T-helper 1 cell treated with Interleukin-12 subunit alpha and Interleukin-12 subunit beta and Interleukin-4 antibody, amounts not matched to agents 30 μg/mL and 1 μg/mL, for 36 hours (primary cell): ENCODE data around the gene TEAD2.

Experiments used
- H3K27ac Mint-ChIP-seq: one replicate; pipeline ENCODE4 v1.8.0; 2021; ENCODE audit warnings: mild to moderate bottlenecking, mixed read lengths
- H3K27me3 Mint-ChIP-seq: one replicate; pipeline ENCODE4 v1.8.0; 2021; ENCODE audit warnings: low read depth, mixed read lengths
- H3K36me3 Mint-ChIP-seq: one replicate; pipeline ENCODE4 v1.8.0; 2021; ENCODE audit warnings: low read depth, mixed read lengths
- H3K4me1 Mint-ChIP-seq: one replicate; pipeline ENCODE4 v1.8.0; 2021; ENCODE audit warnings: low read depth, mixed read lengths
- H3K4me3 Mint-ChIP-seq: one replicate; pipeline ENCODE4 v1.8.0; 2021; ENCODE audit warnings: mild to moderate bottlenecking, moderate library complexity, mixed read lengths
- H3K9me3 Mint-ChIP-seq: one replicate; pipeline ENCODE4 v1.8.0; 2021; ENCODE audit warnings: mixed read lengths

TEAD2 gene

DNA sequence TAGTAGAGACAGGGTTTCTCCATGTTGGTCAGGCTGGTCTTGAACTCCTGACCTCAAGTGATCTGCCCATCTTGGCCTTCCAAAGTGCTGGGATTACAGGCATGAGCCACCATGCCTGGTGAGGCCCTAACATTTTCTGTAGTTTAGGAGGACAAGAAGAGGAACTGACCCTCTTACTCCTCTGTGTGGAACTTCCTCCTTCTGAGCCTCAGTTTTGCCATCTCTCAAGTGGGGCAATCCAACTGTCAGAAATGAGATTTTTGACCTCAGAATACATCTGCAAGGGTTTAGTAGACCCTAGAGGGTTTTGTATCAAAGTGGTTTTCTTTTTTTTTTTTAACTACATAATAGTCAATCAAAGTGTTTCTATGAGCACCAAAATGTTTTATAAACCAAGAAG is 3.9 kb upstream of the TEAD2 start:
- H3K36me3 Mint-ChIP-seq = peaks cover 2% of the 10 kb centered on the region
- no peak overlapping the region for H3K27ac Mint-ChIP-seq
- peaks cover 5% of the 10 kb centered on the region for H3K4me1 Mint-ChIP-seq
- H3K9me3 Mint-ChIP-seq = peaks cover 3% of the 10 kb centered on the region
- H3K27me3 Mint-ChIP-seq = peaks cover 9% of the 10 kb centered on the region
- H3K4me3 Mint-ChIP-seq = no peak overlapping the region

DNA sequence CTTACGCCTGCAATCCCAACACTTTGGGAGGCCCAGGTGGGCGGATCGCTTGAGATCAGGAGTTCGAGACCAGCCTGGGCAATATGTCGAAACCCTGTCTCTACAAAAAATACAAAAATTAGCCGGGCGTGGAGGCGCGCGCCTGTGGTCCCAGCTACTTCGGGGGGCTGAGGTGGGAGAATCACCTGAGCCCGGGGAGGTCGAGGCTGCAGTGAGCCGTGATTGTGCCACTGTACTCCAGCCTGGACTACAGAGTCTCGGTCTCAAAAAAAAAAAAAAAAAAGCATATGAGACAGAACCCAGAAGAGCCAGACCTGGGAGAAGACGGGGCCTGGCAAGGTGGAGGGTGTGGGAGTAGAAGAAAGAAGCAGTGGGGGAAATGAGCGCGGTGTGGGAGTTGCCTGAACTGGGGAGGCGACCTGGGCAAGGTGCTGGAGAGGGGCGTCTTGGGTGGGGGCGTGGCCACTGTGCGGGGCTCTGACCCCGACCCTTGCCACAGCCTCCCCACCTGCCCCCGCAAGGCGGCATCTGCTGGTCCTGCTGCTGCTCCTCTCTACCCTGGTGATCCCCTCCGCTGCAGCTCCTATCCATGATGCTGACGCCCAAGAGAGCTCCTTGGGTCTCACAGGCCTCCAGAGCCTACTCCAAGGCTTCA is 2.0 kb upstream of the TEAD2 start:
- Mint-ChIP-seq H3K36me3 (no peaks in the 10 kb centered on the region), H3K4me1 (peaks cover 8% of the 10 kb centered on the region), H3K9me3 (no peaks in the 10 kb centered on the region), H3K27me3 (peaks cover 11% of the 10 kb centered on the region), H3K4me3 (no peak overlapping the region), H3K27ac (no peak overlapping the region)

- no peaks in the 10 kb centered on the region for H3K9me3 Mint-ChIP-seq
- no peak within 1 kb of the TSS for H3K4me3 Mint-ChIP-seq
- no peak within 1 kb of the TSS for H3K27ac Mint-ChIP-seq
Measured at GRCh38 chr19:49363268-49364082, 1.3 kb upstream of the TEAD2 start, which contains the start of gene DKKL1. DKKL1 (plus strand) TSS chr19:49363877; CDS start chr19:49363999, 122 bp downstream.

GRCh38 chr19:49362929-49363267 is 682 bp upstream of the TEAD2 start:
- no peaks in the 10 kb centered on the region for H3K9me3 Mint-ChIP-seq
- H3K27me3 Mint-ChIP-seq = peaks cover 15% of the 10 kb centered on the region
- no peak overlapping the region for H3K4me3 Mint-ChIP-seq
- H3K36me3 Mint-ChIP-seq = no peaks in the 10 kb centered on the region
- H3K27ac Mint-ChIP-seq = no peak overlapping the region
- H3K4me1 Mint-ChIP-seq = peaks cover 8% of the 10 kb centered on the region

More at GRCh38 chr19:49363268-49364082, 1.3 kb upstream of the TEAD2 start, which contains the start of gene DKKL1:
- Mint-ChIP-seq H3K4me1 (peaks cover 8% of the 10 kb centered on the region), H3K27me3 (peaks cover 15% of the 10 kb centered on the region), H3K36me3 (no peaks in the 10 kb centered on the region)

- Mint-ChIP-seq H3K27ac (no peak overlapping the region), H3K4me1 (peaks cover 8% of the 10 kb centered on the region), H3K4me3 (no peak overlapping the region), H3K27me3 (peaks cover 20% of the 10 kb centered on the region), H3K9me3 (no peaks in the 10 kb centered on the region), H3K36me3 (no peaks in the 10 kb centered on the region)
Measured at GRCh38 chr19:49361438-49362047, 673 bp downstream of the TEAD2 start.

GRCh38 chr19:49359851-49360820 is 2.1 kb downstream of the TEAD2 start:
- Mint-ChIP-seq H3K9me3 (no peaks in the 10 kb centered on the region), H3K4me3 (peak overlapping the region; percentile 13), H3K4me1 (peaks cover 13% of the 10 kb centered on the region), H3K27me3 (peaks cover 28% of the 10 kb centered on the region), H3K27ac (no peak overlapping the region), H3K36me3 (no peaks in the 10 kb centered on the region)

- Mint-ChIP-seq H3K27me3 (peaks cover 36% of the 10 kb centered on the region), H3K36me3 (no peaks in the 10 kb centered on the region), H3K4me3 (no peak overlapping the region), H3K4me1 (peaks cover 13% of the 10 kb centered on the region), H3K9me3 (no peaks in the 10 kb centered on the region), H3K27ac (no peak overlapping the region)
Measured at GRCh38 chr19:49357186-49357585, 5.0 kb downstream of the TEAD2 start.

DNA sequence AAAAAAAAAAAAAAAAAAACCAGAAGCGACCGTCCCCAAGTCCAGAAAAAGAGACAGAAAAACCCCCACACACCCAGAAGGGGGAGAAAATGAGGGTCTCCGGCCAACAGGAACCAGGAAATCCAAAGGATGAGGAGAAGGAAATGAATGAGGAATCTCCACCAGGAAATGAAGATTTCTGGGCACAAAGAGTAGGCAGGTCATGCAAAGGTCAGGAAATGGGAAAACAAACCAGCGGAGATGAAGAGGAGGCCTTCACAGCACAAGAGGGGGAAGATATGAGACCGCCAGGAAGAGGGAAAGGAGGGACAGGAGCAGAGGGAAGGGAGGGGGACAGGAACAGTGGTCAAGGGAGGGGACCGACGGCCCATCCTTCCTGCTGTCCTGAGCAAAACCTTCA is 5.8 kb downstream of the TEAD2 start:
- Mint-ChIP-seq H3K9me3 (no peaks in the 10 kb centered on the region), H3K4me1 (peaks cover 10% of the 10 kb centered on the region), H3K36me3 (no peaks in the 10 kb centered on the region), H3K4me3 (no peak overlapping the region), H3K27me3 (peaks cover 36% of the 10 kb centered on the region), H3K27ac (no peak overlapping the region)

DNA sequence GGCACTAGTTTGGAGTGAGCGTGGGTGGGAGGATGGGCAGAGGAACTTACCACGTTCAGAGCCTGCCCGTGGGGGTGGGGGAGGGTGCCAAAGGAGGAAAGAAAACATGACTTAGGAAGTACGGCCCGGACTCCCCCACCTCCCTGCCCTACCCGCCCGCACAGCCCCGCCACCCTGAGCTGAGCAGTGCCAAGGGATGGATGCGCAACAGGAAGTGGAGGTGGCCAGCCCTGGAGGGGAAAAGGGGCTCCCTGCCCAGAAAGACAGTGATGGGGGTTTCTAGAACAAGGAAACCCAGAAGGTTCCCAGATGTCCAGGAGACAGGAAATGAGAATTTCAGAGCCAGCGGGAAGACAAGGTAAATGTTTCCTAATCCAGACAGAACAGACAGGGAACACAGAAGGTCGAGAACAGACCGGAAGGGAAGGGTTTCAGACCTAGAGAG is 6.3 kb downstream of the TEAD2 start:
- no peak overlapping the region for H3K4me3 Mint-ChIP-seq

DNA sequence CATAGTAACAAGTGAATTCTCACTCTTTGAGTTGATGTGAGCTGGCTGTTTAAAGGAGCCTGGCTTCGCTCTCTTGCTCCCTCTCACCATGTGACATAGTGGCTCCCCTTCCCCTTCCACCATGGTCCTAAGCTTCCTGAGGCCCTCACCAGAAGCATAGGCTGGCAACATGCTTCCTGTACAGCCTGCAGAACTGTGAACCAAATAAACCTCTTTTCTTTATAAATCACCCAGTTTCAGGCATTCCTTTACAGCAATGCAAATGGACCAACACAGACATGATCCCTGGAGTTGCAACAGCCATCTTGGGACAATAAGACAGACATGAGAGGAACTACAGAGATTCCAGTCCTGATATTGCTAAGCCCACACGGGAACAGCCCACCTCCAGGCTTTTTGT is 12.6 kb downstream of the TEAD2 start:
- Mint-ChIP-seq H3K9me3 (no peaks in the 10 kb centered on the region), H3K27me3 (peaks cover 6% of the 10 kb centered on the region), H3K4me1 (peaks cover 1% of the 10 kb centered on the region), H3K27ac (no peak overlapping the region), H3K36me3 (peaks cover 7% of the 10 kb centered on the region), H3K4me3 (no peak overlapping the region)

More for the DNA sequence above, 6.3 kb downstream of the TEAD2 start:
- H3K36me3 Mint-ChIP-seq = no peaks in the 10 kb centered on the region
- H3K9me3 Mint-ChIP-seq = no peaks in the 10 kb centered on the region
- peaks cover 36% of the 10 kb centered on the region for H3K27me3 Mint-ChIP-seq
- H3K4me1 Mint-ChIP-seq = peaks cover 7% of the 10 kb centered on the region
- H3K27ac Mint-ChIP-seq = no peak overlapping the region

GRCh38 chr19:49348305-49349189 is 13.7 kb downstream of the TEAD2 start:
- H3K9me3 Mint-ChIP-seq = no peaks in the 10 kb centered on the region
- peaks cover 5% of the 10 kb centered on the region for H3K27me3 Mint-ChIP-seq
- H3K4me1 Mint-ChIP-seq = peaks cover 2% of the 10 kb centered on the region
- no peak overlapping the region for H3K4me3 Mint-ChIP-seq
- no peak overlapping the region for H3K27ac Mint-ChIP-seq
- H3K36me3 Mint-ChIP-seq = peaks cover 8% of the 10 kb centered on the region

GRCh38 chr19:49347835-49348234 is 14.4 kb downstream of the TEAD2 start:
- H3K4me1 Mint-ChIP-seq = peaks cover 2% of the 10 kb centered on the region
- H3K4me3 Mint-ChIP-seq = no peak overlapping the region
- H3K9me3 Mint-ChIP-seq = no peaks in the 10 kb centered on the region
- H3K27ac Mint-ChIP-seq = no peak overlapping the region
- no peaks in the 10 kb centered on the region for H3K27me3 Mint-ChIP-seq
- peaks cover 10% of the 10 kb centered on the region for H3K36me3 Mint-ChIP-seq

- H3K27me3 Mint-ChIP-seq = no peaks in the 10 kb centered on the region
- no peak overlapping the region for H3K4me3 Mint-ChIP-seq
- H3K27ac Mint-ChIP-seq = no peak overlapping the region
- H3K4me1 Mint-ChIP-seq = peaks cover 2% of the 10 kb centered on the region
- no peaks in the 10 kb centered on the region for H3K9me3 Mint-ChIP-seq
- H3K36me3 Mint-ChIP-seq = peaks cover 13% of the 10 kb centered on the region
Measured at GRCh38 chr19:49347191-49347590, 15.0 kb downstream of the TEAD2 start.
